Measurements from ENCODE around the gene SOX13.

The SOX13 gene

DNA sequence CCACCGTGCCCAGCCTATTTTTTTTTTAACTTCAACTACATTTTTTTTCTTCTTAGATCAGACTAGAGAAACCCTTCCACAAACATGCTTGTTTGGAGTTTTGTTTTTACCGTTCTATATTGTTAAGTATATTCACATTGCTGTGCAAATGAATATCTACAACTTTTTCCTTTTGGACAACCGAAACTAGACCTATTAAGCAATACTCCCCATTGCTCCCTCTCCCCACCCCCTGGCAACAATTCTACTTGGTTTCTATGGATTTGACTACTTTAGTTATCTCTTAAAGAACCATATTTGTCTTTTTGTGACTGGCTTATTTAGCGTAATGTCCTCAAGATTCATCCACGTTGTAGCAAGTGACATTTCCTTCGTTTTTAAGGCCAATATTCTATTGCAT lies 59.8 kb downstream of the SOX13 start:
- H3K79me1 ChIP-seq (ENCODE audit: low read length), result peaks cover 2% of the 10 kb centered on the region
- no peak overlapping the region for H3K9ac ChIP-seq (ENCODE audit: low read length)
- H2BK5ac ChIP-seq (ENCODE audit: low read depth, low read length, poor library complexity), result no peak overlapping the region
- no peak overlapping the region for H3K27ac ChIP-seq (ENCODE audit: low read depth, low read length)
- H3K9me3 ChIP-seq (ENCODE audit: insufficient read depth, low read depth, low read length), result peaks cover 2% of the 10 kb centered on the region
- no peak overlapping the region for H2AFZ ChIP-seq (ENCODE audit: insufficient read depth, low read length, poor library complexity)
- no peak overlapping the region for H4K8ac ChIP-seq (ENCODE audit: low read depth, low read length)
- no peaks in the 10 kb centered on the region for H3K27me3 ChIP-seq (ENCODE audit: insufficient read depth, low read length)
- no peak overlapping the region for H3K14ac ChIP-seq (ENCODE audit: low read length)
- H4K91ac ChIP-seq (ENCODE audit: low read depth, low read length), result no peak overlapping the region
- no peak overlapping the region for H3K4me2 ChIP-seq (ENCODE audit: low read length)
- H3K4me3 ChIP-seq (ENCODE audit: low read depth, low read length), result no peak overlapping the region
- WGBS (ENCODE audit: extremely low coverage, insufficient coverage, insufficient read length), result no CpG with 5 or more reads among the region's 6 CpGs
- H3K79me2 ChIP-seq (ENCODE audit: control insufficient read depth, insufficient read depth, low read length, poor library complexity), result no peaks in the 10 kb centered on the region
- no peak overlapping the region for H2BK12ac ChIP-seq (ENCODE audit: low read length)
- H3K4me1 ChIP-seq (ENCODE audit: control insufficient read depth in 1 of 2, insufficient read depth in 2 of 2, low read length in 2 of 2), result peaks cover 0 to 8% of the 10 kb centered on the region in 2 experiments
- no peak overlapping the region for H3K4ac ChIP-seq (ENCODE audit: low read depth, low read length)
- H3K18ac ChIP-seq (ENCODE audit: low read length), result no peak overlapping the region
- peaks cover 11 to 24% of the 10 kb centered on the region in 2 experiments for H3K36me3 ChIP-seq (ENCODE audit: control insufficient read depth in 1 of 2, insufficient read depth in 2 of 2, low read length in 2 of 2)
- no peak overlapping the region for H2BK120ac ChIP-seq (ENCODE audit: insufficient read depth, low read length, poor library complexity)
- no peak overlapping the region for H4K12ac ChIP-seq (ENCODE audit: low read depth, low read length)
- no peak overlapping the region for H2AK5ac ChIP-seq (ENCODE audit: low read length)
- H3K23ac ChIP-seq (ENCODE audit: low read length), result no peak overlapping the region
- no peak for DNase-seq

- no peak for DNase-seq
- H2BK5ac ChIP-seq (ENCODE audit: low read depth, low read length, poor library complexity), result no peak overlapping the region
- H3K14ac ChIP-seq (ENCODE audit: low read length), result no peak overlapping the region
- H3K79me2 ChIP-seq (ENCODE audit: control insufficient read depth, insufficient read depth, low read length, poor library complexity), result no peaks in the 10 kb centered on the region
- no peak overlapping the region for H3K18ac ChIP-seq (ENCODE audit: low read length)
- H4K8ac ChIP-seq (ENCODE audit: low read depth, low read length), result no peak overlapping the region
- whole genome bisulfite sequencing (ENCODE audit: extremely low coverage, insufficient coverage, insufficient read length), result no CpG with 5 or more reads among the region's 11 CpGs
- no peak overlapping the region for H2BK120ac ChIP-seq (ENCODE audit: insufficient read depth, low read length, poor library complexity)
- H3K4ac ChIP-seq (ENCODE audit: low read depth, low read length), result no peak overlapping the region
- H3K4me1 ChIP-seq (ENCODE audit: control insufficient read depth in 1 of 2, insufficient read depth in 2 of 2, low read length in 2 of 2), result peaks cover 0 to 8% of the 10 kb centered on the region in 2 experiments
- H3K4me3 ChIP-seq (ENCODE audit: low read depth, low read length), result no peak overlapping the region
- no peak overlapping the region for H2AK5ac ChIP-seq (ENCODE audit: low read length)
- no peak overlapping the region for H4K91ac ChIP-seq (ENCODE audit: low read depth, low read length)
- no peak overlapping the region for H3K23ac ChIP-seq (ENCODE audit: low read length)
- no peaks in the 10 kb centered on the region for H3K27me3 ChIP-seq (ENCODE audit: insufficient read depth, low read length)
- no peak overlapping the region for H4K12ac ChIP-seq (ENCODE audit: low read depth, low read length)
- no peak overlapping the region for H3K9ac ChIP-seq (ENCODE audit: low read length)
- H2BK12ac ChIP-seq (ENCODE audit: low read length), result no peak overlapping the region
- H3K36me3 ChIP-seq (ENCODE audit: control insufficient read depth in 1 of 2, insufficient read depth in 2 of 2, low read length in 2 of 2), result peaks cover 11 to 21% of the 10 kb centered on the region in 2 experiments
- H3K79me1 ChIP-seq (ENCODE audit: low read length), result peaks cover 2% of the 10 kb centered on the region
- H3K27ac ChIP-seq (ENCODE audit: low read depth, low read length), result no peak overlapping the region
- no peak overlapping the region for H3K4me2 ChIP-seq (ENCODE audit: low read length)
- no peak overlapping the region for H2AFZ ChIP-seq (ENCODE audit: insufficient read depth, low read length, poor library complexity)
- H3K9me3 ChIP-seq (ENCODE audit: insufficient read depth, low read depth, low read length), result peaks cover 2% of the 10 kb centered on the region
These were observed 61.2 kb downstream of the SOX13 start for GRCh38 chr1:204134103-204134502.

DNA sequence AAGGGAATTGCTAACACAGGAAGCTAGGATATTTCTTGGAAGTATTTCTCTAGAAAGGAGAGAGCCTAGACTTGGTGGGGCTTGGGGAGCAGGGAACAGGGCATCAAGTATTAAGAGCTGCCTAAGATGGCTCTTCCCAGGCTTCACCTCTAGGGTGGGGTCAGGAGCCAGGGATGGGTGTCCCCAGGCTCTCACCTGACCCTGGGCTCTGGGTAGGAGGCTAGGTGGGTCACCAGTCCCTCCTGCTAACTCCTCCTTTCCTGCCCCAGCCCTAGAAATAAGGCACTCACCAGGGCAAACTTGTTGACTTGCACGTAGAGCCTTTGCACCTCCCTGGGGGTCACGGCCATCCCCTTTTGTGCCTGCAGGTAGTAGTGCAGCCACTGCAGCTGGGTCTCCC lies 63.9 kb downstream of the SOX13 start:
- no peaks in the 10 kb centered on the region for H3K27me3 ChIP-seq (ENCODE audit: insufficient read depth, low read length)
- WGBS (ENCODE audit: extremely low coverage, insufficient coverage, insufficient read length), result no CpG with 5 or more reads among the region's 2 CpGs
- H3K4me1 ChIP-seq (ENCODE audit: control insufficient read depth in 1 of 2, insufficient read depth in 2 of 2, low read length in 2 of 2), result peaks cover 0 to 2% of the 10 kb centered on the region in 2 experiments
- H3K9me3 ChIP-seq (ENCODE audit: insufficient read depth, low read depth, low read length), result peaks cover 2% of the 10 kb centered on the region
- no peak overlapping the region for H3K4ac ChIP-seq (ENCODE audit: low read depth, low read length)
- no peak overlapping the region for H3K4me2 ChIP-seq (ENCODE audit: low read length)
- DNase-seq, result no peak
- no peak overlapping the region for H3K14ac ChIP-seq (ENCODE audit: low read length)
- H2BK120ac ChIP-seq (ENCODE audit: insufficient read depth, low read length, poor library complexity), result no peak overlapping the region
- no peak overlapping the region for H3K4me3 ChIP-seq (ENCODE audit: low read depth, low read length)
- no peak overlapping the region for H4K8ac ChIP-seq (ENCODE audit: low read depth, low read length)
- no peak overlapping the region for H4K91ac ChIP-seq (ENCODE audit: low read depth, low read length)
- H2BK12ac ChIP-seq (ENCODE audit: low read length), result no peak overlapping the region
- H3K36me3 ChIP-seq (ENCODE audit: control insufficient read depth in 1 of 2, insufficient read depth in 2 of 2, low read length in 2 of 2), result peaks cover 7 to 14% of the 10 kb centered on the region in 2 experiments
- H2AK5ac ChIP-seq (ENCODE audit: low read length), result no peak overlapping the region
- no peak overlapping the region for H2BK5ac ChIP-seq (ENCODE audit: low read depth, low read length, poor library complexity)
- no peak overlapping the region for H4K12ac ChIP-seq (ENCODE audit: low read depth, low read length)
- H3K79me2 ChIP-seq (ENCODE audit: control insufficient read depth, insufficient read depth, low read length, poor library complexity), result no peaks in the 10 kb centered on the region
- no peak overlapping the region for H2AFZ ChIP-seq (ENCODE audit: insufficient read depth, low read length, poor library complexity)
- no peaks in the 10 kb centered on the region for H3K79me1 ChIP-seq (ENCODE audit: low read length)
- H3K23ac ChIP-seq (ENCODE audit: low read length), result no peak overlapping the region
- H3K27ac ChIP-seq (ENCODE audit: low read depth, low read length), result no peak overlapping the region
- H3K18ac ChIP-seq (ENCODE audit: low read length), result no peak overlapping the region
- H3K9ac ChIP-seq (ENCODE audit: low read length), result no peak overlapping the region

- H3K14ac ChIP-seq (ENCODE audit: low read length), result no peak overlapping the region
- no peak overlapping the region for H3K23ac ChIP-seq (ENCODE audit: low read length)
- H2AFZ ChIP-seq (ENCODE audit: insufficient read depth, low read length, poor library complexity), result no peak overlapping the region
- no peak overlapping the region for H3K27ac ChIP-seq (ENCODE audit: low read depth, low read length)
- no peaks in the 10 kb centered on the region for H3K27me3 ChIP-seq (ENCODE audit: insufficient read depth, low read length)
- WGBS (ENCODE audit: extremely low coverage, insufficient coverage, insufficient read length), result no CpG with 5 or more reads among the region's 2 CpGs
- no peak overlapping the region for H3K4ac ChIP-seq (ENCODE audit: low read depth, low read length)
- no peak overlapping the region for H3K4me3 ChIP-seq (ENCODE audit: low read depth, low read length)
- no peak overlapping the region for H2BK120ac ChIP-seq (ENCODE audit: insufficient read depth, low read length, poor library complexity)
- no peak overlapping the region for H2BK5ac ChIP-seq (ENCODE audit: low read depth, low read length, poor library complexity)
- H2AK5ac ChIP-seq (ENCODE audit: low read length), result no peak overlapping the region
- H3K4me2 ChIP-seq (ENCODE audit: low read length), result no peak overlapping the region
- no peak overlapping the region for H3K18ac ChIP-seq (ENCODE audit: low read length)
- no peaks in the 10 kb centered on the region for H3K79me1 ChIP-seq (ENCODE audit: low read length)
- no peaks in the 10 kb centered on the region for H3K4me1 ChIP-seq (ENCODE audit: control insufficient read depth in 1 of 2, insufficient read depth in 2 of 2, low read length in 2 of 2)
- no peak overlapping the region for H4K8ac ChIP-seq (ENCODE audit: low read depth, low read length)
- no peak overlapping the region for H3K9ac ChIP-seq (ENCODE audit: low read length)
- H3K79me2 ChIP-seq (ENCODE audit: control insufficient read depth, insufficient read depth, low read length, poor library complexity), result no peaks in the 10 kb centered on the region
- peaks cover 6 to 10% of the 10 kb centered on the region in 2 experiments for H3K36me3 ChIP-seq (ENCODE audit: control insufficient read depth in 1 of 2, insufficient read depth in 2 of 2, low read length in 2 of 2)
- no peak overlapping the region for H4K12ac ChIP-seq (ENCODE audit: low read depth, low read length)
- no peak for DNase-seq
- H3K9me3 ChIP-seq (ENCODE audit: insufficient read depth, low read depth, low read length), result peaks cover 2% of the 10 kb centered on the region
- H4K91ac ChIP-seq (ENCODE audit: low read depth, low read length), result no peak overlapping the region
- no peak overlapping the region for H2BK12ac ChIP-seq (ENCODE audit: low read length)
These were observed 66.2 kb downstream of the SOX13 start for GRCh38 chr1:204139088-204139487.
